ENCODE results near the gene HMGCS1. TPM values are rescaled to one million over a fixed set of nuclear protein-coding genes. Genes with fewer than 3 reads are reported as not detected.

Gene HMGCS1
- total and polyA plus RNA-seq, 2 of the 4 experiments (the other 2 are of a cell fraction), result 27.5 to 30.6 TPM

- TF ChIP-seq, protein P1, sequence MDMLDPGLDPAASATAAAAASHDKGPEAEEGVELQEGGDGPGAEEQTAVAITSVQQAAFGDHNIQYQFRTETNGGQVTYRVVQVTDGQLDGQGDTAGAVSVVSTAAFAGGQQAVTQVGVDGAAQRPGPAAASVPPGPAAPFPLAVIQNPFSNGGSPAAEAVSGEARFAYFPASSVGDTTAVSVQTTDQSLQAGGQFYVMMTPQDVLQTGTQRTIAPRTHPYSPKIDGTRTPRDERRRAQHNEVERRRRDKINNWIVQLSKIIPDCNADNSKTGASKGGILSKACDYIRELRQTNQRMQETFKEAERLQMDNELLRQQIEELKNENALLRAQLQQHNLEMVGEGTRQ (IDR thresholded peaks at IDR 0.05; ENCODE audit: low read depth, low read length), result no peak
- no peak for TF ChIP-seq CEBPB (IDR thresholded peaks at IDR 0.05; ENCODE audit: low read depth, low read length)
- TF ChIP-seq FOS (IDR thresholded peaks at IDR 0.05; ENCODE audit: low read depth, low read length), result no peak
- no peak for TF ChIP-seq MXI1 (IDR thresholded peaks at IDR 0.05; ENCODE audit: borderline replicate concordance, low read depth, low read length)
Measured at GRCh38 chr5:43358726-43359125, 45.5 kb upstream of the HMGCS1 start (continued).

DNA sequence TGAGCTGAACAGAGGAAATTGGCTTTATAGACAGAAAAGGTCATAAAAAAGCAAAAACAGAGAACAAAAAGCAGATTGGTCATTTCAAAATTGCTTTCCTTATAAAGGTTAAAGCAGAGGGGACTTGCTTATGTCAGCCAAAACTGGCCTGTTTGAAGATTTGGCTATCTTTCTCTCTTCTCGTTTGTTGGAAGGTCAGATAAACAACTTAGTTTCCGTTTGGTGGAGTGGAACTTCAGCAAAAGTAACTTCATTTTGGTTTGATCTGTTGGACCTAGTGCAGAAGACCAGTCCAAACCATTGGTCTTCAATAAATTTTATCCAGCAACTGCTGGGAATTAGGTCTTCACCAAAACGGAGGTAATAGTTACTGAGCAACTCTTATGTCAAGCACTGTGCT, 45.1 kb upstream of the HMGCS1 start:
- Histone ChIP-seq H3K27ac (ENCODE audit: insufficient read depth, low read length) (no peak overlapping the region), H2AK9ac (replicated peaks; ENCODE audit: low read depth, low read length, poor library complexity) (no peak overlapping the region), H3K79me1 (ENCODE audit: low read depth in 1 of 2, low read length in 2 of 2) (no peaks in the 10 kb centered on the region), H3K27me3 (ENCODE audit: control insufficient read depth, insufficient read depth, low read length) (no peaks in the 10 kb centered on the region; the same call in 1 of the 2 replicates), H2AFZ (replicated peaks; ENCODE audit: low read length, poor library complexity) (no peak overlapping the region), H3K4me2 (ENCODE audit: low read depth, low read length) (no peak overlapping the region), H4K8ac (ENCODE audit: low read depth in 2 of 2, low read length in 2 of 2) (no peak overlapping the region), H2BK15ac (ENCODE audit: low read depth, low read length) (no peak overlapping the region), H4K5ac (ENCODE audit: low read depth, low read length) (no peak overlapping the region), H2BK5ac (ENCODE audit: low read depth, low read length, poor library complexity, severe bottlenecking) (no peak overlapping the region), H3K9me1 (ENCODE audit: insufficient read depth, low read length) (no peaks in the 10 kb centered on the region), H2BK120ac (ENCODE audit: low read depth, low read length) (no peak overlapping the region), H3K9me3 (ENCODE audit: control insufficient read depth, insufficient read depth, low read length) (no peaks in the 10 kb centered on the region), H2BK20ac (ENCODE audit: low read depth, low read length) (no peak overlapping the region), H4K20me1 (ENCODE audit: insufficient read depth, low read length) (no peaks in the 10 kb centered on the region), H3K18ac (ENCODE audit: low read depth, low read length) (no peak overlapping the region), H3K14ac (replicated peaks; ENCODE audit: low read depth, low read length) (no peak overlapping the region), H3K4me3 (ENCODE audit: insufficient read depth, low read depth, low read length) (no peak overlapping the region), H4K91ac (ENCODE audit: insufficient read depth, low read depth, low read length) (no peak overlapping the region), H3K9ac (ENCODE audit: low read depth, low read length) (no peak overlapping the region), H3K4ac (ENCODE audit: low read depth, low read length) (no peak overlapping the region), H3K56ac (ENCODE audit: extremely low read depth, insufficient read depth, low read length) (no peak overlapping the region), H3K23ac (ENCODE audit: low read depth, low read length) (no peak overlapping the region), H3K36me3 (ENCODE audit: control insufficient read depth, insufficient read depth, low read length) (no peaks in the 10 kb centered on the region), H3K4me1 (ENCODE audit: control insufficient read depth, insufficient read depth, low read length) (no peaks in the 10 kb centered on the region), H2AK5ac (ENCODE audit: low read depth, low read length) (no peak overlapping the region)
- no peak for DNase-seq
- ChIA-PET CTCF (no interaction called here), POLR2A (ENCODE audit: unreplicated experiment) (no interaction called here)
- WGBS, 2 experiments (ENCODE audit: extremely low coverage in 2 of 2, insufficient read length in 1 of 2), result no CpG with 5 or more reads among the region's 3 CpGs
- in situ Hi-C loops (cut with MboI; ENCODE audit: low sequenced_read_pairs) (no loop called here), intact Hi-C loops (cut with micrococcal nuclease) (no loop called here), dilution Hi-C loops (cut with HindIII; ENCODE audit: low sequenced_read_pairs, unreplicated experiment) (no loop called here)
- ATAC-seq (ENCODE audit: low read depth), result no peak
- TF ChIP-seq RAD21 (IDR thresholded peaks at IDR 0.05; ENCODE audit: low read length) (no peak), MXI1 (IDR thresholded peaks at IDR 0.05; ENCODE audit: borderline replicate concordance, low read depth, low read length) (no peak), MAZ (IDR thresholded peaks at IDR 0.05; ENCODE audit: borderline replicate concordance, low read depth, low read length) (no peak), SMC3 (IDR thresholded peaks at IDR 0.05; ENCODE audit: low read depth, low read length) (no peak)
- TF ChIP-seq, protein P2, sequence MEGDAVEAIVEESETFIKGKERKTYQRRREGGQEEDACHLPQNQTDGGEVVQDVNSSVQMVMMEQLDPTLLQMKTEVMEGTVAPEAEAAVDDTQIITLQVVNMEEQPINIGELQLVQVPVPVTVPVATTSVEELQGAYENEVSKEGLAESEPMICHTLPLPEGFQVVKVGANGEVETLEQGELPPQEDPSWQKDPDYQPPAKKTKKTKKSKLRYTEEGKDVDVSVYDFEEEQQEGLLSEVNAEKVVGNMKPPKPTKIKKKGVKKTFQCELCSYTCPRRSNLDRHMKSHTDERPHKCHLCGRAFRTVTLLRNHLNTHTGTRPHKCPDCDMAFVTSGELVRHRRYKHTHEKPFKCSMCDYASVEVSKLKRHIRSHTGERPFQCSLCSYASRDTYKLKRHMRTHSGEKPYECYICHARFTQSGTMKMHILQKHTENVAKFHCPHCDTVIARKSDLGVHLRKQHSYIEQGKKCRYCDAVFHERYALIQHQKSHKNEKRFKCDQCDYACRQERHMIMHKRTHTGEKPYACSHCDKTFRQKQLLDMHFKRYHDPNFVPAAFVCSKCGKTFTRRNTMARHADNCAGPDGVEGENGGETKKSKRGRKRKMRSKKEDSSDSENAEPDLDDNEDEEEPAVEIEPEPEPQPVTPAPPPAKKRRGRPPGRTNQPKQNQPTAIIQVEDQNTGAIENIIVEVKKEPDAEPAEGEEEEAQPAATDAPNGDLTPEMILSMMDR (conservative IDR thresholded peaks at IDR 0.05; ENCODE audit: low read depth, low read length), result no peak
- no TSS peak for BruUV-seq (replicated peaks)
